Bronchial epithelial cell (primary cell): Measurements from ENCODE around the gene LRRC70. TPM values are rescaled to one million over a fixed set of nuclear protein-coding genes. Genes with fewer than 3 reads are reported as not detected.

Experiments
- DNase-seq: peaks from one replicate; pipeline ENCODE4 v3.0.0-alpha.2; 2010; ENCODE audit warnings: low read depth
- FAIRE-seq: peaks from 2 replicates; lab custom pipeline; 2011; peaks lifted over from hg19 to GRCh38; lab: Jason Lieb, UNC
- H3K27me3 ChIP-seq: 2 replicates; pipeline ENCODE4 v1.5.1; 2011; ENCODE audit warnings: low read length; ENCODE audit not compliant: control insufficient read depth, insufficient read depth
- H3K36me3 ChIP-seq: 2 replicates; pipeline ENCODE4 v1.5.1; 2011; ENCODE audit warnings: low read length; ENCODE audit not compliant: control insufficient read depth, insufficient read depth
- H3K4me3 ChIP-seq: 2 replicates; pipeline ENCODE4 v1.5.1; 2011; ENCODE audit warnings: mild to moderate bottlenecking, low read depth, low read length, control low read depth
- total RNA-seq: library from RNA; depleted of rRNA; stranded (reverse); fragments of >200 nt; gene quantifications from 2 replicates; pipeline ENCODE4 v1.2.1, GENCODE V29; 2014
- TF ChIP-seq, protein P1 (sequence below): IDR thresholded peaks from 2 replicates; pipeline ENCODE4 v1.5.1; 2011; ENCODE audit warnings: mild to moderate bottlenecking, moderate library complexity, low read length, control low read depth, inconsistent platforms; ENCODE audit not compliant: insufficient read depth, severe bottlenecking

LRRC70 gene, protein sequence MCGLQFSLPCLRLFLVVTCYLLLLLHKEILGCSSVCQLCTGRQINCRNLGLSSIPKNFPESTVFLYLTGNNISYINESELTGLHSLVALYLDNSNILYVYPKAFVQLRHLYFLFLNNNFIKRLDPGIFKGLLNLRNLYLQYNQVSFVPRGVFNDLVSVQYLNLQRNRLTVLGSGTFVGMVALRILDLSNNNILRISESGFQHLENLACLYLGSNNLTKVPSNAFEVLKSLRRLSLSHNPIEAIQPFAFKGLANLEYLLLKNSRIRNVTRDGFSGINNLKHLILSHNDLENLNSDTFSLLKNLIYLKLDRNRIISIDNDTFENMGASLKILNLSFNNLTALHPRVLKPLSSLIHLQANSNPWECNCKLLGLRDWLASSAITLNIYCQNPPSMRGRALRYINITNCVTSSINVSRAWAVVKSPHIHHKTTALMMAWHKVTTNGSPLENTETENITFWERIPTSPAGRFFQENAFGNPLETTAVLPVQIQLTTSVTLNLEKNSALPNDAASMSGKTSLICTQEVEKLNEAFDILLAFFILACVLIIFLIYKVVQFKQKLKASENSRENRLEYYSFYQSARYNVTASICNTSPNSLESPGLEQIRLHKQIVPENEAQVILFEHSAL
- 1.0 and 1.6 TPM in 2 replicates for total RNA-seq

DNA sequence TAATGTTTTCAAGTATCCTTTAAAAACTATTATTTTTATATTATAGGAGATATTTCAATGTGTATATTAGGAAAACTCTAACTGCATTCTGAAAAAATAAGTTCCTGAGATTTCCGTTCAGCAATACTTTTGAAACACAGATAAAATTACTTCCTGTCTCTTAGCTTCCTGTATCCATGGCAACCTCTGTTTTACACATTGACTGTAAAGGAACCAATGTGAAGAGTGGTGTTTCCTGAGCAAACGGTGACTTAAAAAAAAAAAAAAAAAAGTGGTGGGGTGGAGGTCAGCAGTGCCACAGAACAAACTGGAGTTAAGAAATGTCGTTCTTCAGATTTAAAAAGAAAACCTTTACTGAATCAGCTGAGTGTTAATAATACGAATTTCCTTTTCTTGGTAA lies at the start of gene LRRC70:
Gene LRRC70 (plus strand): TSS at position 280 of the 400 bp plus-strand sequence. CDS start 620 bp downstream, outside the sequence.
- H3K36me3 ChIP-seq: no peaks in the 10 kb centered on the region
- TF ChIP-seq, protein P1, sequence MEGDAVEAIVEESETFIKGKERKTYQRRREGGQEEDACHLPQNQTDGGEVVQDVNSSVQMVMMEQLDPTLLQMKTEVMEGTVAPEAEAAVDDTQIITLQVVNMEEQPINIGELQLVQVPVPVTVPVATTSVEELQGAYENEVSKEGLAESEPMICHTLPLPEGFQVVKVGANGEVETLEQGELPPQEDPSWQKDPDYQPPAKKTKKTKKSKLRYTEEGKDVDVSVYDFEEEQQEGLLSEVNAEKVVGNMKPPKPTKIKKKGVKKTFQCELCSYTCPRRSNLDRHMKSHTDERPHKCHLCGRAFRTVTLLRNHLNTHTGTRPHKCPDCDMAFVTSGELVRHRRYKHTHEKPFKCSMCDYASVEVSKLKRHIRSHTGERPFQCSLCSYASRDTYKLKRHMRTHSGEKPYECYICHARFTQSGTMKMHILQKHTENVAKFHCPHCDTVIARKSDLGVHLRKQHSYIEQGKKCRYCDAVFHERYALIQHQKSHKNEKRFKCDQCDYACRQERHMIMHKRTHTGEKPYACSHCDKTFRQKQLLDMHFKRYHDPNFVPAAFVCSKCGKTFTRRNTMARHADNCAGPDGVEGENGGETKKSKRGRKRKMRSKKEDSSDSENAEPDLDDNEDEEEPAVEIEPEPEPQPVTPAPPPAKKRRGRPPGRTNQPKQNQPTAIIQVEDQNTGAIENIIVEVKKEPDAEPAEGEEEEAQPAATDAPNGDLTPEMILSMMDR: no peak
- FAIRE-seq: no peak
- DNase-seq: no peak
- no peak within 1 kb of the TSS for H3K4me3 ChIP-seq
- no peaks in the 10 kb centered on the region for H3K27me3 ChIP-seq

DNA sequence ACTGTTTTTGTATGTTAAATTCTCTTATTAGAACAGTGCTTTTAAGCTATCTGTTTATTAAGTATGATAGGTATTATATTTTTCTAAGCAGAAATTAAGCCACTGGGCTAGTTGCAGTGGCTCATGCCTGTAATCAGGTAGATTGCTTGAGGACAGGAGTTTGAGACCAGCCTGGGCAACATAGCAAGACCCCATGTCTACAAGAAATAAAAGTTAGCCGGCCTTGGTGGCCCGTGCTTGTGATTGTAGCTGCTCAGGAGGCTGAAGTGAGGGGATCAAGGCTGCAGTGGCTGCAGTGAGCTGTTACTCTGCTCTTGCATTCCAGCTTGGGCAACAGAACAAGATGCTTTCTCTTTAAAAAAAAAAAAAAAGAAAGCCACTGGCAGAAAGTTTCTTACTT lies 45.0 kb upstream of the LRRC70 start:
- TF ChIP-seq, protein P1: no peak
- Histone ChIP-seq H3K4me3 (no peak overlapping the region), H3K27me3 (no peaks in the 10 kb centered on the region), H3K36me3 (peaks cover 1% of the 10 kb centered on the region)
- FAIRE-seq (no peak), DNase-seq (no peak)

DNA sequence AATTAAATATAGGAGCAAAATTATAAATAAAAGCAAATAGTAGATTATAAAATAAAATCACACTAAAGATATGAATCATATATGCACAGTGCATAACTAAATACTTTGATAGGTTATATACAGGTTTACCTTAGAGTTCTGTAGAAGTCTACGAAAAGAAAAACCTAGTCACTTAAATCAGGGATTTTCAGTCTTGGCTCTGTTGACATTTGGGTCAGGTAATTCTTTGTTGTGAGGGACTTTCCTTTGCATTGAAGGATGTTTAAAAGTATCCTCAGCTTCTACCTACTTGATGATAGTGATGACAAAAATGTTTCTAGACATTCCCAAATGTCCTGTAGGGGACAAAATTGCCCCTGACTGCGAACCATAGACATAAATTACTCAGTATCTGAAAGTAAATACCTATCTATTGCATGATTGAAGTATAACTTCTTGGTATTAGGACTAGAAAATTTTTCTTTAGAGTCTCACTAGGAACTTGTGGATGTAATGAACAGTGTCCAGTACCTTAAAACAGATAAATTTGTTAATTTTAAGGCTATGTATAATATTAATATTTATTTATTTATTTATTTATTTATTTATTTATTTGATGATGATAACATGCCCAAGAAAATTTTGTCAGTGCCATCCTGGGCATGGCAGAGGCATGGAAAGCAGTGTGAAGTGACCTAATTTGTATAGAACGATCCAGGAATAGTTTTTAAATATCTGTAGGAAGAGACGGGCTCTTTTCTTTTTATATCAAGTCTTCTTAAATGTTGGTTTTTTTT lies 44.0 kb upstream of the LRRC70 start:
- DNase-seq: no peak

DNA sequence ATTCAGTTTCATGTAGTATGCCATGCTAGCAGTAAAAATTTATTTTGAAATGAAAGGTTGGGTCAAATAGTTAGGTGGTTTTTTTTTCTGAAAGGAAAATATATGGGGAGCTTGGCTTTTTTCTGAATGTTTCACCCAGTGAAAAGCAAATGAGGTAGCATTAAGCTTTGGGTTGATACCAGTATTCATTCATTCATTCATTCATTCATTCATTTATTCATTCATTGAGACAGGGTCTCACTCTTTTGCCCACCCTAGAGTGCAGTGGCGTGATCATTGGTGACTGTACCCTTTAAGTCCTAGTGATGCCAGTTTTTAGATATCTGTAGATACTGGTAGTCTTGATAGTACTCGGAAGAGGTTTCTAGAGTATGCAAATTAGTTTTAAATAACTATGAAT lies 42.4 kb upstream of the LRRC70 start:
- DNase-seq (no peak), FAIRE-seq (no peak)
- TF ChIP-seq, protein P1: no peak
- H3K36me3 ChIP-seq: peaks cover under 1% of the 10 kb centered on the region
- H3K4me3 ChIP-seq: no peak overlapping the region
- H3K27me3 ChIP-seq: no peaks in the 10 kb centered on the region

More for the DNA sequence above, 44.0 kb upstream of the LRRC70 start:
- Histone ChIP-seq H3K4me3 (no peak overlapping the region), H3K27me3 (no peaks in the 10 kb centered on the region), H3K36me3 (peaks cover 1% of the 10 kb centered on the region)
- TF ChIP-seq, protein P1: no peak
- FAIRE-seq: no peak

DNA sequence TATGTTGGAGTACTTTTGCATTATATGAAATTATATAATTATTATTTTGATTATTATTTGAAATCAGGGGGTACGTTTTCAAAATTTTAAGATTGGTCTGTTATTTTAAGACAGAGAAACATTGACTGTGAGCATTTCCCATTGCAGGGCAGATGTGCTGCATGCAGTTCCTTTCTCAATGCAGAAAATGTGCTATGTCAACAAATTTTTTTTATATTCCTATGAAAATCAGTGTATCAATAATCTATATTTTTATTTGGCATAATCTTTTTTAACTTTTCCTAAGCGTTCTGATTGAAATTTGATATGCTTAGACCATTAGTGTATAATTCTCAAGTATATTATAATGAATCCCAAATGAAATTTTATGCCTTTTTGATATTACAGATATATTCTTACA lies 41.8 kb upstream of the LRRC70 start:
- DNase-seq: no peak
- Histone ChIP-seq H3K27me3 (no peaks in the 10 kb centered on the region), H3K36me3 (no peaks in the 10 kb centered on the region), H3K4me3 (no peak overlapping the region)
- FAIRE-seq: no peak
- TF ChIP-seq, protein P1: no peak
